ENCODE results near the gene LRP1.

The LRP1 gene

DNA sequence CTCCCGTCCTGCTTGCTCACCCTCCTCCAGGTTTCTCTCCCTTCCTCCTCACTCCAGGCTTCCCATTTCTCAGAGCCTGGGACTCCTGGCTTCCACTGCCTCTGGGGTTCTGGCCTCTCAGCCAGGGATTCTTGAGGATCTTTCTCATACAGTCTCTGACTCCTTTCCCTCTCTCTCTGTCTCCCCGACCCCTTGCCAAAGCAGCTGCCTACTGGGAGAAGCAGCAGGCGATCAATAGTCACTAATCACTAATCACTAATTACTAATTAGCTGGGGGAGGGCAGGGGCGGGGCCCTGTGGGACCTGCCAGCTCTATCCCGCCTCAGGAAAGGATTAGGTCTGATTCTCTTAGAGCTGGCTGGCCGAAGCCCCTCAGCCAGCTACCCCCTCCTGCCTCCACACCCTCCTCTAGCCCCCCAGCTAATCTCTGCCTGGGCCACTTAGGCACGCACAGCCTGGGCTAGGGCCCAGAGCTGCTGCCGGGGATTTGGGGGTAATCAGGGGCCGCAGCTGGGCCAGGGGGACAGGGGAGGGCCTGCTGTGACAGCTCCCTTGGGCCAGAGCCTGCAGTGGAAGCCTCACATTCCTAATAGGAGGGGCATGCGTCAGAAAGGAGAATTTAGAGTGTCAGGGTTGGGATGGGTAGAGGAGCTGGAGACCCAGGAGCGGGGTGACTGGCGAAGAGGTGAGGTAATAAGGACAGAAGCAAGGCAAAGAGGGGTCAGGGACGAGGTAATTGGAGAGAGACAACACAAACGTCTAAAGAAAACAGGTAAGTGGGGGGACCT lies 91.1 kb downstream of the LRP1 start:
- DNase-seq (ENCODE audit: low read depth) = no peak
- TF ChIP-seq, protein P1, sequence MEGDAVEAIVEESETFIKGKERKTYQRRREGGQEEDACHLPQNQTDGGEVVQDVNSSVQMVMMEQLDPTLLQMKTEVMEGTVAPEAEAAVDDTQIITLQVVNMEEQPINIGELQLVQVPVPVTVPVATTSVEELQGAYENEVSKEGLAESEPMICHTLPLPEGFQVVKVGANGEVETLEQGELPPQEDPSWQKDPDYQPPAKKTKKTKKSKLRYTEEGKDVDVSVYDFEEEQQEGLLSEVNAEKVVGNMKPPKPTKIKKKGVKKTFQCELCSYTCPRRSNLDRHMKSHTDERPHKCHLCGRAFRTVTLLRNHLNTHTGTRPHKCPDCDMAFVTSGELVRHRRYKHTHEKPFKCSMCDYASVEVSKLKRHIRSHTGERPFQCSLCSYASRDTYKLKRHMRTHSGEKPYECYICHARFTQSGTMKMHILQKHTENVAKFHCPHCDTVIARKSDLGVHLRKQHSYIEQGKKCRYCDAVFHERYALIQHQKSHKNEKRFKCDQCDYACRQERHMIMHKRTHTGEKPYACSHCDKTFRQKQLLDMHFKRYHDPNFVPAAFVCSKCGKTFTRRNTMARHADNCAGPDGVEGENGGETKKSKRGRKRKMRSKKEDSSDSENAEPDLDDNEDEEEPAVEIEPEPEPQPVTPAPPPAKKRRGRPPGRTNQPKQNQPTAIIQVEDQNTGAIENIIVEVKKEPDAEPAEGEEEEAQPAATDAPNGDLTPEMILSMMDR (IDR thresholded peaks at IDR 0.05; ENCODE audit: low read depth, low read length, missing control alignments) = no peak
- in situ Hi-C loops (cut with HindIII; ENCODE audit: low sequenced_read_pairs) = no loop called here
- H3K4me3 ChIP-seq (ENCODE audit: low read depth, low read length) = no peak overlapping the region

DNA sequence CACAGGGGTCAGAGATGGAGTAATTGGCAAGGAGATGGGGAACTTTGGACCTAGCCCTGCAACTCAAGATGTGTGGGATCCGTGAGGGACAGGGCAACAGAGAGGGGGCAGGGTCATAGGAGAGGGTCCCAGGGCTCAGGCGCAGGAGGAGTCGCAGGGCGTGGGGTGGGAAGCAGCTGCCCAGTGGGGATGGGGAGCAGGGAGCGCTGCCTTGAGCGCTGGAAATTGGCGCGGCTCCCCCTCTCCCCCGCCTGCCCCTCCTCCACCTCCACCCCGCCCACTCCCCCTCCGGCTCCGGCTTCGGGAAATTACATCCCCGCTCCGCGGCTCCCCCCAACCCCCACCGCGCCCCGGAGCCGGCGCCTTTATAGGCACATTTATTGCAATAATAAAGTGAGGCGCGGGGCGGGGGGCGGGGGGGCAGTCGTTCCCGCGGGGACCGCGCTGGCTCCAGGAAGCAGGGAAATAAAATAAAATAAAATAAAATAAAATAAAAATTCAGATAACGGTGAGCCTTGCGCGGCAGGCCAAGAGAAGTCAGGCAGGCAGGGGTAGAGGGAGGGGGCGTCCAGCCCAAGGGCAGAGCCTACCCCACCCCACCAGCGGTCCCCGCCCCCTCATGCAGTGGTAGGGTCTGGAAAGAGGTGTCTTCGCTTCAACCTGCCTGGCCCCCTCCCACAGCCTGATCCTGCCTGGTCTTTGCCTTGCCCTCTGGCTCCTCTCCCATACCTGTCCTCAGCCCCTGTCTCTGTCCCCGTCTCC lies 91.9 kb downstream of the LRP1 start:
- in situ Hi-C loops (cut with HindIII; ENCODE audit: low sequenced_read_pairs) = no loop called here
- H3K4me3 ChIP-seq (ENCODE audit: low read depth, low read length) = no peak overlapping the region
- DNase-seq (ENCODE audit: low read depth) = no peak
- TF ChIP-seq, protein P1 (IDR thresholded peaks at IDR 0.05; ENCODE audit: low read depth, low read length, missing control alignments) = no peak

GRCh38 chr12:57220770-57221168 lies 92.5 kb downstream of the LRP1 start:
- in situ Hi-C loops (cut with HindIII; ENCODE audit: low sequenced_read_pairs) = no loop called here
- H3K4me3 ChIP-seq (ENCODE audit: low read depth, low read length) = no peak overlapping the region

DNA sequence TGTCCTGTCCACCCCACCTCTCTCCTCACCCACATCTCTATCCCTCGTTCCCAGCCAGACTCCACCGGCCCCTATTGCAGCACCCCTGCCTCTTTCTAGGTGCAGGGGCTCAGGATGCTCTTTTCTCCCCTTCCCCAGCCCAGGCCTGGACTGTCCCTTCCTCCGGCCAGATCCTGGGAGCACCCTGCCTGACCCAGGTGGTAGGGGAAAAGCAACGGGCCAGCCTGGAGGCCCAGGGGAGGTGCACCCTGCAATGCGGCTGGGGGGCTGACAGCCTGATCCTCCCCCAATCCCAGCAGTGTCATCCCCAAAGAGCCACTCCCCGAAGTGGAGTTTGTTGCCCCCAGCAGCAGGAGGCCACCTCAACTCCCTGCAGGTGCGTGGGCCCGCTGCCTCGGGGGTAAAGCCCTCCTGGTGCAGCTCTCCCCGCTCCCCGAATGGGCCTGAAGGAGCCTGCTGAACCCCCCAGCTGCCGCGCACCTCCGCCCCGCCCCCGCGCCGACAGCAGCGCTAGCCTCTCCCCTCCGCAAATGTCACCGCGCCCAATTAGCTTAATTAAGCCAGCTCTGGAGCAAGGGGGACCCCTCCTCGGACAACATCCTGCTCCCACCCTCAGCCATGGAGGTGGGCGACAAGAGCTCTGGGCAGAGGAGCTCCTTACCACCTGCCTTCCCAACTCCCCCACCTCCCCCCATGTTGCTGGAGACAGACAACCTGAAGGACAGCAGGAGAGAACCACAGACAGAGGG lies 93.1 kb downstream of the LRP1 start:
- H3K4me3 ChIP-seq (ENCODE audit: low read depth, low read length) = no peak overlapping the region
- in situ Hi-C loops (cut with HindIII; ENCODE audit: low sequenced_read_pairs) = no loop called here
- no peak for DNase-seq (ENCODE audit: low read depth)
- TF ChIP-seq, protein P1 (IDR thresholded peaks at IDR 0.05; ENCODE audit: low read depth, low read length, missing control alignments) = no peak

More at GRCh38 chr12:57220770-57221168, 92.5 kb downstream of the LRP1 start:
- TF ChIP-seq, protein P1 (IDR thresholded peaks at IDR 0.05; ENCODE audit: low read depth, low read length, missing control alignments) = no peak
- no peak for DNase-seq (ENCODE audit: low read depth)

DNA sequence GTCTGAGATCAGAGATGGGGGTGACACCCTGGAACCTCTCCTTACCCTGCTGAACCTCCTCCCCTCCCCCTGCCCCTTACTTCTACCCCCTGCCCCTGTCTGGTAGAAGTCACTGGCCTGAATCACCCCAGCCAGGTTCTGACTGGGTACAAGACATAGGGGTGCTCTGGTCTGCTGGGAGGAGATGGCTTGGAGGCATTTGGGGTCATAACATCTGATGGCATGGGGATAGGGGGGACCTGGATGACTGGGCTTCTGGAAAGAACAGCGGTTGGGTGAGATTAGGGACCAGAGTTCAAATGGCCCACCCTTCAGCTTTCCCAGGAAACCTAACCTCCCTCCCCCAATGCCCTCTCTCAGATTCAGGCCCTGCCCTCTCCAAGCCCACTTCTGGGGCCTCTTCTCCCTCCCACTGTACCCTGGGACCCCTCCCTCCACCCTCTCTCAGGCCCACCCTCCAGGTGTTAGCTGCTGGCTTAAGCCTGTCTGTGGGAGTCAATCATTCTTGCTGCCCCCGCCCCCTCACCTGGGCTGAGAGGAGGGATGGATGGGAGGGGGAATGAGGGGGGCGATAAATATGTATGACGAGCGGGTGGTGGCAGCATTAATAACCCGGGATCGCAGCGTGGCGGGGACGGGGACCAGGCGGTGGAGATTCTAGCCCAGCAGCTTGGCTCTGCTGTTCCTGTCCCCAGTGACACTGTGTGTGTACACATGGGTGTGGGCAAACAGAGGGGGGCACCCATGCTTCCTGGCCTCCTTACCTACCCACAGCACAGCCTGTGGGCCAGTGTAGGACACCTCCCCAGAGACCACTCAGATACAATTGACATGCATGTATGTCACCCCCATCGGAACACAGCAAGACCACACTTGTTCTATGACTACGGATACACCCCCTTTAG lies 94.3 kb downstream of the LRP1 start:
- no peak for DNase-seq (ENCODE audit: low read depth)
- TF ChIP-seq, protein P1 (IDR thresholded peaks at IDR 0.05; ENCODE audit: low read depth, low read length, missing control alignments) = no peak
- H3K4me3 ChIP-seq (ENCODE audit: low read depth, low read length) = no peak overlapping the region
- in situ Hi-C loops (cut with HindIII; ENCODE audit: low sequenced_read_pairs) = no loop called here
